Stimulated activated CD4-positive, alpha-beta T cell treated with anti-CD3 and anti-CD28 coated beads, Interleukin-1b, Interleukin-23, amount 100 ng/mL, for 1 hour (primary cell): ENCODE data around the gene SF3B2.
"Not testable (repeated sequence)": the region's sequence is repeated elsewhere in the genome, so short reads cannot be mapped to it uniquely, and the experiment has no call there.

Experiments
- DNase-seq, 2 donors: peaks; one replicate each; pipeline ENCODE4 v3.0.0-alpha.2; 2020; ENCODE audit warnings: low read depth in 2 of 2

The SF3B2 gene

DNA sequence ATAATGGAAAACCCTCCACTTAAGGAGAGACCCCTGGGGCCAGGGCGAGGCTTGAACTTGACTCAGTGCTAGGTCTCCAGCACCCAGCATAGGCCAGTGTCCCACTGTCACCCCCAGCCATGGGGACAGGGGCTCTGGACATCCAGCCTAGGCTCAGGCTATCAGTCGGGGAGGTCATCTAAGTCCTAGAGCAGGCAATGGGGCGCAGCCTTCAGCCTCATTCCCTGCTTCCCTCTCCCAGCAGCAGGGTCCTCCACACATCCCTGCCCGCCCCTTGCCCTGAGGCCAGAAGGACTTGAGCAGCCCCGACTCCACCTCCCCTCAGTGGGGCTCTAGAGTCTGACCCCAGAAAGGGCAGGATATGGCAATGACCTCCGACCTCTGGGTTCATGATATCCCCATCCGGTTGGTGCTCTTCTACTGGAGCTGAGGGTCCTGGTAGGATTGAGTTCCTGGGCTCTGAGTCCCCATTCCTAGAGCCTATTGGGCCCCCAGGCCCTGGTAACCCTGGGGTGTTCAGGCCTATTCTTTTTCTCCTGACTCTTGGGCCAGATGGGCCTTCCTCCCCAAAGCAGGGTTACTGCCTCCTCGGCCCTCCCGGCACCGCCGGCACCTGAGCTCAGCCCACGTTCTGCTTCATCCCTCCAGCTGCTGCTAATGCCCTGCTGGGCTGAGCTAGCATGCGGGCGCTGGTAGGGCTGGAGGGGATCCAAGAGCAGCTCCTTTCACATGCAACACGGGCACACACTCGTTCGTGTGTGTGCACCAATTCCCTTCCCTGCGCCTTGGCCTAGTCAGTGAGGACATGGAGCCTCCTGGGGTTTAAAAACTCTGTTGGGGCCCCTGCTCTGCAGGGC is 36.0 kb upstream of the SF3B2 start:
- no peak for DNase-seq

DNA sequence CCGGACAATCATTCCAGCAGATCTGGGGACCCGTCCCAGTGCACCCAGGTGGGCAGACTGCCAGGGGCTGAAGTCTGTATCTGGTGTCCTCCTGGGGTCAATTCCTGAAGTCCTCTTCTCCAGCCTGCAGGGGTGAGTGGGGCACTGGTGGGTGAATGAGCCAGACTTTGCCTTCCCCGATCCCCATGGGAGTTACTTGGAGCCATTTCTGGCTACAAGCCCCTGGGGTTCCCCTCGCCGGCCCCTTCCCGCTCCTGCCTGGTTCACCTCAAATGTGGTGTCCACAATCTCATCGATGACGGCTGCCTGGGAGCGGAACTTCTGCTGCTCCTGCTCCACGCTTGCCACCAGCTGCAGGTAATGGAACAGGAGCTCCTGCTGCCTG is 35.4 kb upstream of the SF3B2 start:
- DNase-seq, result no peak

DNA sequence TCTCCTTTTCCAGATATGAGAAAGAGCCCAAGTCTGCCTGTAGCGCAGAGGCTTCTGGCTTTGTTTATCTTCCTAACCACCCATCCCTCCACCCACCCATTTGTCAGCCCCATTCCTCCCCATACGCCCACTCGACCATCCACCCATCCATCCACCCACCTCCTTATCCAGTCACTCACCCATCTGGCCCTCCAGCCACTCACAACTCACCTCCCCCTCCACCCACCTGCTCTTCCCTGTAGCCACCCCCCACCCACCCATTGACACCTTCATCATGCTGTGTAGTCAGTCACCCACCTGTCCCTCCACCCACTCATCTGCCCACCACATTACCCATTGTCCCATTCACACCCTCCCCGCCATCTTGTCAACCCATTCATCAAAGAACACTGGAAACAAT is 34.8 kb upstream of the SF3B2 start:
- no peak for DNase-seq

DNA sequence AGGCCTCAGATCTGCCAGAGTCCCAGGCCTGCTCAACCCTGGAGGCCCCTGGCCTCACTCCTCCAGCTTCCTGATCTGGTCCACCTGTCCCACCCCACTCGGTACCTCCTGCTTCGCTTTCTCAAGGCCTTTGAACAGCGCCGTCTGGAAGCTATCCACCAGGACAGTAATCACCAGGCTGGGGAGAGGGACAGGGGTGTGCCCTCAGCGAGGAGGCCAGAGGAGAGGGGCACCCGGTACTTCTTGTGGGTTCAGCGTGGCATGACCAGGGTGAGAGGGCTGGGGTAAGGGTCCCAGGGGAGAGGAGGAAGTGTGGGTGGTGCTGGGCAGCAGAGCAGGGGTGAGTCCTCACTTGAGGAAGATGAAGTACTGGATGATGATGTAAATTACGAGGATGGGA is 32.0 kb upstream of the SF3B2 start:
- DNase-seq, result no peak

DNA sequence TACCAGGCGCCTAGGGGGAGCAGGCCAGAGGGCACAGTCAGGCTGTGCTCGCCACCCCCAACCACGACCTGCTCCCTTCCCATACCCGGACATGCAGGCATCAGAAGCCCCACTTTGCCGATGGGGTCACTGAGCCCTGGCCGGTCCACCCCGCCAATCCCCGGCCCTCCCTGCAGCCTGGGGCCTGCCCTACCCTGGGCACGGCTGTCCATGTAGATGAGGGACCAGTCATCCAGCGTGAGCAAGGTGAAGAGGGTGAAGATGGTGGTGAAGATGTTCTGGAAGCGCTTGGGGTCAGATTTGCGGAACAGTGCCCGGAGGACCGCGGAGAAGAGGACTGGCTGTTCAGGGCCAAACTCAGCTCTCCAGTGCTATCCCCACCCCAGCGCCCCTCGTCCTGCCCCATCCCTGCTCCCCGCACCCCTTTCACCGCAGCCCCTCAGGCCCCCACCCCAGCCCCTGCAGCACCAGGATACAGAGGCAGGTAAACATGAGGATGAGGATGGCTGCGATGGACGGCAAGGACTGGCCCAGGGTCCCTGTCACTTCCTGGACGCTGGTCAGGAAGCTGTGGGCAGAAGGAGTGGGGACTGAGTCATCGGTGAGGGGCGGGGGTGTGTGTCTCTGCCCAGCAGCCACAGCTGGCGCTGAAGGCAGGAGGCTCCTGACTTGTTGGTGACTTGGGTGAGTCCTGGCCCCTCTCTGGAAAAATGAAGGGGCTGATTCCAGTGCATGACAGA is 31.4 kb upstream of the SF3B2 start:
- no peak for DNase-seq

DNA sequence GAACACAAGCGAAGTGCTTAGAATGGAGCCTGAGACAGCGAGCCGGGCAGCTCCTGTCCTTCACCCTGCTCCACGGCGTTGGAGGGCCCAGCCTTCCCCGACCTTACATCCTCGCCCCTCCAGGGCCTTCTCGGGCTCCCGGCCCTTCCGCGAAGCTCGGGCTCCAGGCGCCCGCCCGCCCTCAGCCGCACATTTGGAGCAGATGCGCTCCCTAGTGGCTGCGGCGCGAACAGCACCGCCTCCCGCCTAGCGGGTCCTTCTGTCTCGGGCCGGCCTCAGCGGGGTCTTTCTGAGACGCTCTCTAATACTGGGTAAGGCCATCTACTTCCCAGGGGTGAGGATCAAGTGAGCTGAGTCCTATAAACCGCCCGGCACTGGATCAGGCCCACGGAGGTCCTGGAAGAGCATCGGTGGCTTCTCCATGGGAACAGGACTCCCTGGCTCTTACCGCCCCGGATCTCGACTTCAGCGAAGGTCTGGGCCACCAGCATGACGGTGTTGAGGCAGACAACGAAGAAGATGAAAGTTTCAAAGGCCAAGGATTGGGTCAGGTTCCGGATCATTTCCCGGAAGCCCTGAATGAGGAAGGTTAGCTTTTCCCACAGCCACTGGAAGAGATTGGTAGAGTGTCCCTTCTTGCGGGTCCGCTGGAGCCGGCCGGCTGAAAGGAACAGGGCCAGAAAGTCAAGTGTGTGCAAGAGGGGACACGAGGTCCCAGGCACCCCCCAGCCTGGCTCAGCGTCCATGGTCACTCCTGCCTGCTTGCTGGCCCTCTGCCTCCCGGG is 29.6 kb upstream of the SF3B2 start:
- DNase-seq, result peak; percentile 41 to 78

DNA sequence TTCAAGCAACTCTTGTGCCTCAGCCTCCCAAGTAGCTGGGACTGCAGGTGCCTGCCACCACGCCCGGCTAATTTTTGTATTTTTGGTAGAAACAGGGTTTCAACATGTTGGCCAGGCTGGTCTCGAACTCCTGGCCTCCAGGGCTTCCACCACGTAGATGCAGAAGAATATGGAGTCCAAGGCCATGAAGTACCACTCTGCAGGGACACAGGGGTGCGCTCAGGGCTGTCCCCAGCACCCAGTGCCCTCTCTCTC is 29.1 kb upstream of the SF3B2 start:
- not testable (repeated sequence) for DNase-seq

DNA sequence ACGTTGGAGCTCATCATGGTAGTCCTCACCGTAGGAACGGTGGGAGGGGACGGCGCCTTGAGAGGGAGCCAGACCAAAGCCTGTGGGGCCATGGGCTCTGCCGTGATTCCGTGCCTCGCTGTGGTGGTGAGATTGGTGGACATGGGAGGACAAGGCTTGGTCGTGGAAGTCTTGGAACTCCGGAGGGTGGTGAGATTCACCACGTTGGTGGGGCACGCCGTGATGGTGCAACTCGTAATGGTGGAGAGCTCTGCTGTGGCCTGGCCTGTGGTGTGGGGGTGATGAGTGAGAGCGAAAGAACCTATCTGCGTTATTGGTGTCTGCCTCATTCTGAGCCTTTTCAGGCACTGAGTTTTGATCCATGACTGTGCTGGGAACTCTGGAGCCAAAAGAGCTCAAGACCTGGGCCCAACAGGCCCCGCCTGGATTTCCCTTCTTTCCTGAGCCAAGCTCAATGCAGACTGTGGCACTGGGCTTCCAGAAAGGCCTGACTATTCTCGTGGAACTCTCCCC is 26.1 kb upstream of the SF3B2 start, which contains the start of gene CATSPER1:
TSS of gene CATSPER1 (minus strand) at position 463 of the 513 bp plus-strand sequence. CDS start at position 363, 100 bp downstream.
- no peak for DNase-seq

DNA sequence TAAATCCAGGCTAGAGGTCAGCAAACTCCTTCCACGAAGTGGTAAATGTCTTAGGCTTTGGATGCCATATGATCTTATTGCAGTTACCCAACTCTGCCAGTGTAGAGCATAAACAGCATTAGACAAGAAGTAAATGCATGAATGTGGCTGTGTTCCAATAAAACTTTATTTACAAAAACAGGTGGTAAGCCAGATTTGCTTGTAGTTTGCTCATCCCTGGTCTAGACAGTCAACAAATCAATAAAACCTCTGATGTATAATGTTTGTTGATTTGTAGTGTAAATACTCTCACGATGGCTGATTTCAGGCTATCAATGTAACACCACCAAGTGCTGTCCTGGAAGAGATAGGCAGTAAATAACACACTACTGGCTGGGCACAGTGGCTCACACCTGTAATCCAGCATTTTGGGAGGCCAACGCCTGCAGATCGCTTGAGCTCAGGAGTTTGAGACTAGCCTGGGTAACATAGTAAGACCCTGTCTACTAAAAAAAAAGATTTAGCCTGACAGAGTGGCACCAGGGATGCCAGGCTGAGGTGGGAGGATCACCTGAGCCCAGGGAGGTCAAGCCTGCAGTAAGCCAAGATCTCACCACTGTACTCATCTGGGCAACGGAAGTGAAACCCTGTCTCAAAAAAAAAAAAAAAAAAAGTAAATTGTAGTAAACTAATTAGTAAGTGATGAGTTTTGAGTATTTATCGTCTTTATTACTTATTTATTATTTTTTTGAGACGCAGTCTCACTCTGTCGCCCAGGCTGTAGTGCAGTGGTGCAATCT is 19.0 kb upstream of the SF3B2 start:
- no peak for DNase-seq

DNA sequence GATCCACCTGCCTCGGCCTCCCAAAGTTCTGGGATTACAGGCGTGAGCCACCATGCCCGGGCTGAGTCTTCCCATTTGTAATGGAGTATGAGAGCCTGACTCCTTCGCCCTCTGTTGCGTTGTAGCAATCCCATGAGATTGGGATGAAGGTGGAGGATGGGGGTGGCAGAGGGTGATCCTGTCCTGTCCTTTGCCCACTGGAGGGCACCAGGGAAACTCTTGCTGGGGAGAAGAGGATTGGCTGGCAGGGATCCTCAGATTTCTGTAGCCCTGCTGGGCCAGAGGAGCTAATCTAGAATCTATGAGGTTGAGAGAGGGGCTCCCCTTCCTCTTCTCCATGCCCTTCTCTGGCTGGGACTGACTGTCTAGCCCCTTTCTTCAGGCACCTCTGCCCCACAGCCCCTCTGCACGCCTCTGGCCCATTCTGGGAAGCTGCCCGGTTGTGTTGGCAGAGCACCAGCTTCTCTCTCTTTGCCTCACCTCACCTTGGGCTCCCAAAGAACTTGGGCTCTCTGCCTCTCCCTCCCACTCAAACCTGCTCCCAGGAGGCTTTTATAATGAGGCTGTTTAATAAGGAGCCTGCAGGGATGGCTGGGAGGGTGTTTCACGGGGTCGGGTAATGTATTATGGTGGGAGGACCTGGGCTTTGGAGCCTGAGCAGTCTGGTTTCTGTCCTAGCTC is 16.4 kb upstream of the SF3B2 start:
- DNase-seq, result no peak

DNA sequence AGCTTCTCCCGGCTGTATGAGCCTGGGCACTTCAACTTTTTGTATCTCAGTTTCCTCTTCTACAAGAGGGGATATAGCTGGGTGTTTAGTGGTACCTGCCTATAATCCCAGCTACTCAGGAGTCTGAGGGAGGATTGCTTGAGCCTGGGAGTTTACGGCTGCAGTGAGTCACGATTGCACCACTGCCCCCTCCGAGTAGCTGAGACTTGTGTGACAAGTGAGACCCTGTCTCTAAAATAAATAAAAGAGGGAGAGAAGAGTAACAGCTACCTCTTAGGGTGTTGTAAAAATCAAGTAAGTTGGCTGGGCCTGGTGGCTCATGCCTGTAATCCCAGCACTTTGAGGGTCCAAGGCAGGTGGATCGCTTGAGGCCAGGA is 15.8 kb upstream of the SF3B2 start:
- DNase-seq, result no peak

DNA sequence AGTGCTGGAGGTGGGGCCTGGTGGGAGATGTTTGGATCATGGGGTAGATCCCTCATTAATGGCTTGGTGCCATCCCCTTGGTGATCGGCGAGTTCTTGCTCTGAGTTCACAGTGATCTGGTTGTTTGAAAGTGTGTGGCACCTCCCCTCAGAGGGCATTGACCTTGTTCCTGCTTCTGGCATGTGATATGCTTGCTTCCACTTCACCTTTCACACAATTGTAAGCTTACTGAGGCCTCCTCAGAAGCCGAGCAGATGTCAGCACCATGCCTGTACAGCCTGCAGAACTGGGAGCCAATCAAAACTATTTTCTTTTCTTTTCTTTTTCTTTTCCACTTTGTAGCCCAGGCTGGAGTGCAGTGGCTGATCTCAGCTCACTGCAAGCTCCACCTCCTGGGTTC is 14.8 kb upstream of the SF3B2 start:
- DNase-seq, result no peak

DNA sequence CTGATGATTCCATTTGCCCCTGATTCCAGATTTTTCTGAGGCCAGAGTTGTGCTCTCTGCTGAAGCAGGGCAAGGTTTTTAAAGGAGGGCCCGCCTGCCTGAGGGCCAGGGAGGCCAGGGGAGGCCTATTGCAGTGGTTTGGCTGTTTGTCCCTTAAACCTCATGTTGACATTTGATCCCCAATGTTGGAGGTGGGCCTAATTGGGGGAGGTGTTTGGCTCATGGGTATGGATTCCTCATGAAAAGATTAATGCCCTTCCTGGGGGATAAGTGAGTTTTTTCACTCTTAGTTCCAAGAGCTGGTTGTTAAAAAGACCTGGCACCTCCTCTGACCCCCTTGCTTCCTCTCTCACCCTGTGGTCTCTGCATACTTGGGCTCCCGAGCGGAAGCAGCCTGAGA is 12.4 kb upstream of the SF3B2 start:
- no peak for DNase-seq

DNA sequence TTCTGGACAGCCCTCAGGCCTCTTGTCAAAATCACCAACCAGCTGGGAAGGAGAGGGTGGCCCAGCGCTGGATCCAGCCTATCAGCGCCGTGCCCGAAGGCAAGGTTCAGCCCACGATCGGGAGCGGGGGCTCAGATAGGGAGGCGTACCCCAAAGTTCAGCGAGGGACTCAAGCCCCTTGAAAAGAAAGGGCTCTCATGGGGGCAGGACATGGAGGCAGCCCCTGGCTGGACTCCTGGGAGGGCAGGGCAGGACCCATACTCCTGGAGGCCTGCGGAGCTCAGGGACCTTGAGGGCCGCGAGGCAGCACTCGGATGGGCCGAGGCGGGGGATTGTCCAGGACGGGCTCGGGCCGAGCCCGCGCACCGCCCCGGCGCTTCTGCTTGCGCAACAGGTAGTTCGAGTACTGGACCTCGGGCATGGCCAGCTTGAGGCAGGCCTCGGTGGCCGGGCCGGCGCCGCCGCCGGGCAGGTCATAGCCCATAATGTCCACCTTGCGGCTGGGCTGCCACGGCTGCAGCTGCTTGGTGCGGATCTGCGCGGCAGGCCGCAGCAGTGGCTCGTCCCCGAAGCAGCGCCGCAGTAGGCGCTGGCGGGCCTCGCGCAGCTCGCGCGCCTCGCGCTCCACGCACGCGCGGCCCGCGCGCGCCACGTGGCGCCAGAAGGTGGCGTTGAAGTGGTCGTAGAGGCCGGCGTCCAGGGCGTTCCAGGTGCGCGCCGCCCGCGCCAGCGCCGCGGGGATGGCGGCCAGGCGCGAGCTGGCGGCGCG is 9.8 kb upstream of the SF3B2 start:
- no peak for DNase-seq

DNA sequence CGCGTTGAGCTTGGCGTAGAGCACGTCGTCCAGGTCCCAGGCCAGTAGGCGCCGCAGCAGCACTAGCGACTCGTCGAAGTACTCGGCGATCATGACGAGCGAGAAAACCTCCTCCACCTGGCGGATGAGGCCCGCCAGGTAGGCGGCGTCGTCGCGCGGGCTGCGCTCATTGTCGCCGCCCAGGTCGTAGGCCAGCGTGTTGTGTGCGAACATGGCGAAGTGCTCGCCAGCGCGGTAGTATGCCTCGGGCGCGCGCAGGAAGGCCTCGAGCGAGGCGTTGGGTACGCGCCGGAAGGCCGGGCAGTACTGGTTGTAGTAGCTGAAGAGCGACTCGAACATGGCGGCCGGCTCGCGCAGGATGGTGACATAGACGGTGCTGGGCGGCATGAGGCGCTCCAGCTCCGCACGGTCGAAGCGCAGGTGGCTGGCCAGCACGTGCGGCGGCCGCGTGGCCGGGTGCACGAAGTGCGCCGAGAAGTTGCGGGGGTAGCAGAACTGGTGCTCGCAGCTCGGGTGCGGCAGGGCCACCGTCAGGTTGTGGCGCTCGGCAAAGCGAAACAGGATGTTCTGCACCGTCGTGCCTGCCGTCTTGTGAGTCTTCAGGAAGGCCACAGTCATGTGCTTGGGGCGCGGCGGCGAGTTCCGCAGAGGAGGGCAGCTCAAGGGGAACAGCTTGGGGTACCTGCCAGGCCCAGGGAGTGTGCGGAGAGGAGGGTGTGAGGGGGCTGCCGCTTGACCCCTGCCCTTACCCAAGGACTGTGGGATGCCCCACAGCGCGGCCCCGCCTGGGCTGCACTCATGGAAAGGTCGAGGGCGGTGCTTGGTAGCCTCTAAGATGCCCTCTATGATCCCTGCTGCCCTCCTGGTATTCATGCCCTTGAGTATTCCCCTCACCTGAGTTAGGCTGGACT is 8.9 kb upstream of the SF3B2 start:
- no peak for DNase-seq

DNA sequence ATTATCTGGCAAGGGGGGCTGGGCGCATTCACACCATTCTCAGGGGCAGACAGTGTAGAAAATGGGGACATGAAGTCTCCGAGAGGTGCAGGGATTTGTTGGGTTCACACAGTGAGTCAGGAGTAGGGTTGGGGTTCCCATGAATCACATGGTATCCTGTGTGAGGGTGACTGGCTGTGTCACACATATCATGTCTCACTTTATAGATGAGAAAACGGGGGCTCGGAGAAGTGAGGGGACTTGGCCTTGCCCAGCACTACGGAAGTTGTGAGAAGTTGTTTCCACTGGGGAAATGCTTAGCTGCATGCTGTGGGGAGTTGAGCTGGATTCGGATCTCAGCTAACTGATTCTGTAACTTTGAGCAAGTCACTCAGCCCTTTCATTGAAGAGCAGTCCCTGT is 7.4 kb upstream of the SF3B2 start:
- DNase-seq, result no peak

DNA sequence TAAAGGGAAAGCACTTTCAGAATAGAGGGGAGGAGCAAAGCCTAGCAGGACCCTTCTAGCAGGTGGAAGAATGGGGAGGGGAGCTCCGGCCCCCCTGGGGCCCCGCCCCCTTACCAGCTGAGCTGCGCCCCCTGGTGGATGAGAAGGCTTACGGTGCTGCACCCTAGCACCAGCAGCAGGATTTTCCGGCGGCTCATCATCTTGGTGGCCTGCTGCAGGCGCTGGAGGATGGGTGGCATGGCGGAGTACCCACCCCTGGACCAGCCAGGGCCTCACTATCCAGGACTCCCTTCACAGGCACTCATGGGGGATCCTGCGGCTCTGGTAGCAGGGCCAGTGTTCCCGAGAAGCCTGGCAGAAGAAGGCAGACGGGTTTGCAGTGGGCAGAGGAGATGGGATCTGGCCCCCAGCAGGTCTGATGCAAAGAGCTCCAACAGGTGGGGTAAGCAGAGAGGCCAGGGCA is 7.0 kb upstream of the SF3B2 start:
- peak; percentile 70 to 78 for DNase-seq

DNA sequence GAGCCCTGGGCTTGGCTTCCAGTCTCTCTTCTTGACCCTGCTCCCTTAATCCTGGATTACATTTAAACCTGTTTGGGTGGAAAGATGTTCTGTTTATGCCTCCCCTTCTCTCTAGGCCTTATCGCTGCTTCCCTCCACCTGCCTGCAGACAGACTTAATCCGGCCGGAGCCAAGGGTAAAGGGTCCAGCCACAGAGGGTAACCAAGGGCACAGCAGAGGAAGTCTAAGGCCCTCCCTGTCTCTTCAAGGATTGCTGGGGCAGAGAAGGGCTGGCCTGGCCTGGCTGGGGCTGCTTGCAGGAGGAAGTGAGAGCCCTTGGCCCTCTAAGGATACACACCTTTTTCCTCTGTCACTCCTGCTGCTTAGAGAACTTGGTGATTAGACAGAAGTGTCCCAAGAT is 5.3 kb upstream of the SF3B2 start:
- DNase-seq, result no peak
